ENCODE results near the gene NOS2. TPM values are rescaled to one million over a fixed set of nuclear protein-coding genes. Genes with fewer than 3 reads are reported as not detected.
A peak's percentile ranks its signal among the peaks of the same experiment; 100 is the strongest.
"Not testable (repeated sequence)": the region's sequence is repeated elsewhere in the genome, so short reads cannot be mapped to it uniquely, and the experiment has no call there.

The NOS2 gene
- total RNA-seq: under 1 TPM; 0.07 to 0.10 (median 0.09) TPM
- total RNA-seq (2013): 0.13 TPM
- total RNA-seq: 0 to 0.77 (median 0.09) reads per million in 29 experiments

DNA sequence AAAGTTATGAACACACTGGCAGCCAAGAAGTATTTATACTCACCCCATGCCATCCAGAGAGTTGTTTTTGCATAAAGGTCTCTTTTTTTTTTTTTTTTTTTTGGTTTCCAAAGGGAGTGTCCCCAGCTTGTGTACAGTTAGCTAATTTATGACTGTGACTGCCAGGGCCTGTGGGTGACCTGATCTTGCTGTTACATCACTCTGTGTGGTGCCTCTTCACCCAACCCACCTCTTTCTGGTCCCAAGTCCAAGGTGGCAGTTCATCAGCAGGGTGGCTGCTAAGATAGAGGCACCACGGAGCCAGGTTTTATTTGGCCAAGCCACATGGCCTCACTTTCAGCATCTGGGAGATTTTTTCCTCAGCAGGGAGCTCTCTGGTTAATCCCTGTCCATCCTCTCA is at the start of gene NOS2:
TSS of gene NOS2 (minus strand) at position 8 of the 400 bp plus-strand sequence. CDS start 1,720 bp downstream, outside the sequence.
- CTCF ChIA-PET: interaction anchor here in 1 of 2 donors (1.0 kb wide), 1 partner anchor 79 kb away, joined by 3 read pairs; no protein-coding TSS in a partner anchor

DNA sequence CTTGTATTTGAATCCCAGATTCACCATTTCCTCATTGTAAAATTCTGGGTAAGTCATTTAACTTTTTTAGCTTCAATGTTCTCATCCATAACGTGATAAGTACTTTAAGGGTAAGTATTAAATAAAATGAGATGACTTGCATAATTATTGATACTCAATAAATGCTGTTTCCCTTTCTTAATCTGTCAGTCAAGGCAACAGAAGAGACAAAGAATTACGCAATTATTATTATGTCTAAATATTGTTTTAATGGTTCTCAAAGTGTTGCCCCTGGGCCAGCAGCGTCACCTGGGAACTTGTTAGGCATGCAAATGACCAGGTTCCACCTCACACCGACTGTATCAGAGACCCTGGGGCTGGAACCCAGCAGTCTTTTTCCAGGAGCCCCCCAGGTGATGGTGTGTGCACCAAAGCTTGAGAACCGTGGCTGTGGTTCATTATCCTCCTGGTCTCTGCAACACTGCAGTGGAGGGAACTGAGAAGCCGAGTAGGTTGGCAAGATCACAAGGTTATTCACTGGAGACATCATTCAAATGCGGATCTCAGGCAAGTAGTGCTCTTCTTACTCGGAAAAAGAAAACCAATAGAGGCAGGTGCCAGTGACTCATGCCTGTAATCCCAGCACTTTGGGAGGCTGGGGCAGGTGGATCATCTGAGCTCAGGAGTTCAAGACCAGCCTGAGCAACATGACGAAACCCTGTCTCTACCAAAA is 49.3 kb upstream of the NOS2 start:
- CTCF ChIA-PET: interaction anchor here in 1 of 2 donors (0.7 kb wide), 1 partner anchor 167 kb away, joined by 3 read pairs; no protein-coding TSS in a partner anchor
- H3K4me3 Mint-ChIP-seq: no peak overlapping the region
- POLR2A ChIA-PET: no interaction called here
- Histone ChIP-seq H3K36me3 (ENCODE audit: control insufficient read depth in 2 of 2, extremely low read depth in 1 of 2, insufficient read depth in 1 of 2, low read length in 1 of 2) (no peaks in the 10 kb centered on the region), H3K4me3 (ENCODE audit: control insufficient read depth in 1 of 2, extremely low read depth in 1 of 2, low read length in 1 of 2) (no peak overlapping the region), H3K27me3 (replicated peaks in 1 of 2; ENCODE audit: control insufficient read depth in 2 of 2, extremely low read depth in 1 of 2, insufficient read depth in 2 of 2, low read length in 1 of 2) (peaks cover 0 to 6% of the 10 kb centered on the region in 2 experiments), H3K4me1 (ENCODE audit: control insufficient read depth in 1 of 2, extremely low read depth in 1 of 2, insufficient read depth in 2 of 2, low read length in 2 of 2) (peaks cover 0 to 14% of the 10 kb centered on the region in 2 experiments), H3K9me3 (no peaks in the 10 kb centered on the region), H3K27ac (ENCODE audit: low read length) (no peak overlapping the region)
- no peak overlapping the region for H3K27ac Mint-ChIP-seq
- DNase-seq (no peak), ATAC-seq (replicated peaks in 1 of 4) (no peak)
- 89% methylated on average over 7 of the region's 9 CpGs for WGBS (ENCODE audit: insufficient coverage)
- peaks cover 21 to 22% (median 22%) of the 10 kb centered on the region in 3 donors for H3K4me1 Mint-ChIP-seq
- no peaks in the 10 kb centered on the region for H3K9me3 Mint-ChIP-seq
- H3K36me3 Mint-ChIP-seq: no peaks in the 10 kb centered on the region
- no peaks in the 10 kb centered on the region for H3K27me3 Mint-ChIP-seq

More for the DNA sequence above, at the start of gene NOS2:
- Histone ChIP-seq H3K36me3 (ENCODE audit: control insufficient read depth in 2 of 2, extremely low read depth in 1 of 2, insufficient read depth in 1 of 2, low read length in 1 of 2) (no peaks in the 10 kb centered on the region), H3K4me1 (ENCODE audit: control insufficient read depth in 1 of 2, extremely low read depth in 1 of 2, insufficient read depth in 2 of 2, low read length in 2 of 2) (peaks cover 0 to 4% of the 10 kb centered on the region in 2 experiments), H3K27ac (ENCODE audit: low read length) (no peak within 1 kb of the TSS), H3K27me3 (replicated peaks in 1 of 2; ENCODE audit: control insufficient read depth in 2 of 2, extremely low read depth in 1 of 2, insufficient read depth in 2 of 2, low read length in 1 of 2) (peaks cover 0 to 28% of the 10 kb centered on the region in 2 experiments), H3K4me3 (ENCODE audit: control insufficient read depth in 1 of 2, extremely low read depth in 1 of 2, low read length in 1 of 2) (no peak within 1 kb of the TSS), H3K9me3 (no peaks in the 10 kb centered on the region)
- no peak within 1 kb of the TSS for H3K4me3 Mint-ChIP-seq
- H3K36me3 Mint-ChIP-seq: no peaks in the 10 kb centered on the region
- peaks cover 21 to 29% of the 10 kb centered on the region in 2 donors for H3K27me3 Mint-ChIP-seq
- ATAC-seq (replicated peaks in 1 of 4) (no peak), DNase-seq (no peak)
- no peaks in the 10 kb centered on the region for H3K9me3 Mint-ChIP-seq
- H3K4me1 Mint-ChIP-seq: peaks cover 4 to 6% (median 5%) of the 10 kb centered on the region in 3 donors
- WGBS (ENCODE audit: insufficient coverage): 60% methylated on average over 1 of the region's 1 CpG
- POLR2A ChIA-PET: interaction anchor here in 1 of 2 donors (0.6 kb wide), 1 partner anchor 299 kb away, joined by 3 read pairs; no protein-coding TSS in a partner anchor
- H3K27ac Mint-ChIP-seq: no peak within 1 kb of the TSS

DNA sequence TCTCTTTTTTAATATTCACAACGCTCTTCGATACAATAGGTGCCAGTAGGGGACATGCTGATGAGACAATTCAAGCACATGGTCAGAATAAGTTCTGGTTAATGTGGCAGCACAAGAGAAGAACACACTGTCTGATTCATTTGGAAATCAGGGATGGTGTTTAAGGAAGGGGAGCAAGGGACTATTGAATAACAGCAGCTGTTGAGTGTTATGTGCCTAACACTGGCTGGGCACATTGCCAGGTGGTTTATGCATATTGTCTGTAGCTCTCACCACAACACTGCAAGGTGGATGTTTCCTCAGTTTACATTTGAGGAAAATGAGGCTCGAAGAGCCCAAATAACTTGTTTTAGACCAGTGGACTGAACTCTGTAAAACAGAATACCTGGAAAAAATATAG is 48.6 kb upstream of the NOS2 start:
- H3K27me3 Mint-ChIP-seq: no peaks in the 10 kb centered on the region
- Histone ChIP-seq H3K4me1 (ENCODE audit: control insufficient read depth in 1 of 2, extremely low read depth in 1 of 2, insufficient read depth in 2 of 2, low read length in 2 of 2) (peaks cover 0 to 14% of the 10 kb centered on the region in 2 experiments), H3K36me3 (ENCODE audit: control insufficient read depth in 2 of 2, extremely low read depth in 1 of 2, insufficient read depth in 1 of 2, low read length in 1 of 2) (no peaks in the 10 kb centered on the region), H3K9me3 (no peaks in the 10 kb centered on the region), H3K27ac (ENCODE audit: low read length) (no peak overlapping the region), H3K27me3 (replicated peaks in 1 of 2; ENCODE audit: control insufficient read depth in 2 of 2, extremely low read depth in 1 of 2, insufficient read depth in 2 of 2, low read length in 1 of 2) (peaks cover 0 to 6% of the 10 kb centered on the region in 2 experiments), H3K4me3 (ENCODE audit: control insufficient read depth in 1 of 2, extremely low read depth in 1 of 2, low read length in 1 of 2) (no peak overlapping the region)
- peaks cover 21 to 22% (median 22%) of the 10 kb centered on the region in 3 donors for H3K4me1 Mint-ChIP-seq
- no peaks in the 10 kb centered on the region for H3K9me3 Mint-ChIP-seq
- 100% methylated on average over 1 of the region's 3 CpGs for WGBS (ENCODE audit: insufficient coverage)
- no peak overlapping the region for H3K4me3 Mint-ChIP-seq
- no peak overlapping the region for H3K27ac Mint-ChIP-seq
- POLR2A ChIA-PET: no interaction called here
- CTCF ChIA-PET: no interaction called here
- no peak for DNase-seq
- no peak for ATAC-seq (replicated peaks in 1 of 4)
- no peaks in the 10 kb centered on the region for H3K36me3 Mint-ChIP-seq

DNA sequence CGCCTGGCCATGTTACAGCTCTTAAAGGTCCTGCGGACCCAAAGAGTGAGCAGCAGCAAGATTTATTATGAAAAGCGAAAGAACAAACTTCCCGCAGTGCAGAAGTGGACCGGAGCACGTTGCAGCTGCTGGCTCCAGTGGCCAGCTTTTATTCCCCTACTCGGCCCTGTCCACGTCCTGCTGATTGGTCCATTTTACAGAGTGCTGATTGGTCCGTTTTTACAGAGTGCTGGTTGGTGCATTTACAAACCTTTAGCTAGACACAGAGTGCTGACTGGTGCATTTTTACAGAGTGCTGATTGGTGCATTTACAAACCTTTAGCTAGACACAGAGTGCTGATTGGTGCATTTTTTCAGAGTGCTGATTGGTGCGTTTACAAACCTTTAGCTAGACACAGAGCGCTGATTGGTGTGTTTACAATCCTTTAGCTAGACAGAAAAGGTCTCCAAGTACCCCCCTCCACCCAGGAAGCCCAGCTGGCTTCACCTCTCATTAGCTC is 46.5 kb upstream of the NOS2 start:
- H3K4me3 Mint-ChIP-seq: peak overlapping the region; percentile 77 to 80 (median 77)
- not testable (repeated sequence) for ATAC-seq (replicated peaks in 1 of 4); H3K36me3 ChIP-seq (ENCODE audit: control insufficient read depth in 2 of 2, extremely low read depth in 1 of 2, insufficient read depth in 1 of 2, low read length in 1 of 2)

DNA sequence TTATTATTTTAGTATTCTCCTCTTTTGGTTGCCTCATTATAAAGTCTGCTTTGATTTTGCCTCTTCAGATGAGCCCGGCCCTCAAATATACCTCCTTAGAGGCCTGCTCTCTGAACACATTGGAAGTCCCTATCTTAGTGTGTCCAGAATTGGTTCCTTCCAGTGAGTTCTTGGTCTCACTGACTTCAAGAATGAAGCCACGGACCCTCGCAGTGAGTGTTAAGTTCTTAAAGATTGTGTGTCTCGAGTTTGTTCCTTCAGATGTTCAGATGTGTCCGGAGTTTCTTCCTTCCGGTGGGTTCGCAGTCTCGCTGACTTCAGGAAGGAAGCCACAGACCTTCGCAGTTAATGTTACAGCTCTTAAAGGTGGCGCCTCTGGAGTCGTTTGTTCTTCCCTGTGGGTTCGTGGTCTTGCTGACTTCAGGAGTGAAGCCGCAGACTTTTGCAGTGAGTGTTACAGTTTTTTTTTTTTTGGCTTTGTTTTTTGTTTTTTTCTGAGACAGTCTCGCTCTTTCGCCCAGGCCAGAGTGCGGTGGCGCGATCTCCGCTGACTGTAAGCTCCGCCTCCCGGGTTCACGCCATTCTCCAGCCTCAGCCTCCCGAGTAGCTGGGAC is 45.8 kb upstream of the NOS2 start:
- Histone ChIP-seq H3K27ac (ENCODE audit: low read length) (peak overlapping the region; percentile 52), H3K4me3 (ENCODE audit: control insufficient read depth in 1 of 2, extremely low read depth in 1 of 2, low read length in 1 of 2) (peak overlapping the region; percentile 25 to 33), H3K36me3 (ENCODE audit: control insufficient read depth in 2 of 2, extremely low read depth in 1 of 2, insufficient read depth in 1 of 2, low read length in 1 of 2) (no peaks in the 10 kb centered on the region), H3K9me3 (no peaks in the 10 kb centered on the region), H3K4me1 (ENCODE audit: control insufficient read depth in 1 of 2, extremely low read depth in 1 of 2, insufficient read depth in 2 of 2, low read length in 2 of 2) (peaks cover 0 to 14% of the 10 kb centered on the region in 2 experiments), H3K27me3 (replicated peaks in 1 of 2; ENCODE audit: control insufficient read depth in 2 of 2, extremely low read depth in 1 of 2, insufficient read depth in 2 of 2, low read length in 1 of 2) (no peaks in the 10 kb centered on the region)
- WGBS (ENCODE audit: insufficient coverage): 0% methylated on average over 22 of the region's 23 CpGs
- peak in 32 of 35 experiments; percentile 1 to 64 (median 22) for DNase-seq
- POLR2A ChIA-PET: interaction anchor here (0.6 to 0.7 kb wide), 2 partner anchors 14 to 489 kb away, joined by 3 to 7 read pairs; partner anchors contain the start of gene TNFAIP1 (in 1 of the 2)
- H3K4me1 Mint-ChIP-seq: peaks cover 21 to 22% (median 22%) of the 10 kb centered on the region in 3 donors
- H3K36me3 Mint-ChIP-seq: no peaks in the 10 kb centered on the region
- H3K9me3 Mint-ChIP-seq: no peaks in the 10 kb centered on the region
- peak; percentile 62 to 90 (median 74) for ATAC-seq (replicated peaks in 1 of 4)
- H3K27me3 Mint-ChIP-seq: no peaks in the 10 kb centered on the region
- CTCF ChIA-PET: interaction anchor here (0.7 to 2.0 kb wide), 4 partner anchors 14 to 40 kb away, joined by 3 to 16 read pairs (median 5); no protein-coding TSS in a partner anchor
- peak overlapping the region; percentile 77 to 80 (median 77) for H3K4me3 Mint-ChIP-seq
- H3K27ac Mint-ChIP-seq: peak overlapping the region; percentile 90 to 95

More for the DNA sequence above, 46.5 kb upstream of the NOS2 start:
- Mint-ChIP-seq H3K27ac (peak overlapping the region; percentile 90 to 95), H3K4me1 (peaks cover 21 to 22% (median 22%) of the 10 kb centered on the region in 3 donors)
- peak overlapping the region; percentile 25 to 33 for H3K4me3 ChIP-seq (ENCODE audit: control insufficient read depth in 1 of 2, extremely low read depth in 1 of 2, low read length in 1 of 2)
- H3K27me3 ChIP-seq (replicated peaks in 1 of 2; ENCODE audit: control insufficient read depth in 2 of 2, extremely low read depth in 1 of 2, insufficient read depth in 2 of 2, low read length in 1 of 2); DNase-seq; H3K27me3 Mint-ChIP-seq; H3K36me3 Mint-ChIP-seq; H3K9me3 ChIP-seq; H3K9me3 Mint-ChIP-seq; POLR2A ChIA-PET: not testable (repeated sequence)
- WGBS (ENCODE audit: insufficient coverage): 96% methylated on average over 10 of the region's 11 CpGs
- H3K27ac ChIP-seq (ENCODE audit: low read length): peak overlapping the region; percentile 52
- CTCF ChIA-PET: interaction anchor here (0.6 to 2.0 kb wide), 6 partner anchors 15 to 441 kb away, joined by 3 to 16 read pairs (median 4); no protein-coding TSS in a partner anchor
- H3K4me1 ChIP-seq (ENCODE audit: control insufficient read depth in 1 of 2, extremely low read depth in 1 of 2, insufficient read depth in 2 of 2, low read length in 2 of 2): peaks cover 0 to 14% of the 10 kb centered on the region in 2 experiments
